ENCODE data around the gene KIF5B. TPM values are rescaled to one million over a fixed set of nuclear protein-coding genes. Genes with fewer than 3 reads are reported as not detected.

The KIF5B gene
- total RNA-seq, 1 experiment from 2014 or later = 63.2 TPM

DNA sequence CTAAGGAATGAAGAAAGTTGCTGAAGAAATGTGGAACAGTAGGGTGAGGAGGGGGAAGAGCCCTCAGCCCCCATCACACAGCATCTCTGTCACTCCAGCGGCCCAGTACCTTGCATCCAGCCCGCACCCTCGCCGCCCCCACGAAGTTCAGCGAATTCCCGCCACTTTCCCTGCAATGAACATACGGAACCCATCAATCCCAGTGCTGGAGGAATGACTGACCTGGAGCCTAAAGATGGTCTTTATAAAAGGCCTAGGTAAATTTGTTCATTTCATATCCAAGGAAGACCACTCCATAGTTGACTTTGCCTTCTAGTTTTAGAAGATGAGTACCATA lies 779 bp upstream of the KIF5B start:
- no peaks in the 10 kb centered on the region for H3K9me3 Mint-ChIP-seq
- H3K4me3 Mint-ChIP-seq = peak overlapping the region; percentile 97
- ChIA-PET CTCF (interaction anchor here (1.3 kb wide), 1 partner anchor 199 kb away, joined by 4 read pairs; no protein-coding TSS in a partner anchor), POLR2A (interaction anchor here (0.9 kb wide), 1 partner anchor 83 kb away, joined by 6 read pairs; no protein-coding TSS in a partner anchor)
- peaks cover 44% of the 10 kb centered on the region for H3K4me1 Mint-ChIP-seq
- no peak for DNase-seq (ENCODE audit: low spot score)
- ATAC-seq = no peak
- no peak overlapping the region for H3K27ac Mint-ChIP-seq
- peaks cover 8% of the 10 kb centered on the region for H3K36me3 Mint-ChIP-seq
- TF ChIP-seq, protein P1, sequence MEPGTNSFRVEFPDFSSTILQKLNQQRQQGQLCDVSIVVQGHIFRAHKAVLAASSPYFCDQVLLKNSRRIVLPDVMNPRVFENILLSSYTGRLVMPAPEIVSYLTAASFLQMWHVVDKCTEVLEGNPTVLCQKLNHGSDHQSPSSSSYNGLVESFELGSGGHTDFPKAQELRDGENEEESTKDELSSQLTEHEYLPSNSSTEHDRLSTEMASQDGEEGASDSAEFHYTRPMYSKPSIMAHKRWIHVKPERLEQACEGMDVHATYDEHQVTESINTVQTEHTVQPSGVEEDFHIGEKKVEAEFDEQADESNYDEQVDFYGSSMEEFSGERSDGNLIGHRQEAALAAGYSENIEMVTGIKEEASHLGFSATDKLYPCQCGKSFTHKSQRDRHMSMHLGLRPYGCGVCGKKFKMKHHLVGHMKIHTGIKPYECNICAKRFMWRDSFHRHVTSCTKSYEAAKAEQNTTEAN (CRISPR knock-in tag; IDR thresholded peaks at IDR 0.05) = no peak
- TF ChIP-seq, protein P2, sequence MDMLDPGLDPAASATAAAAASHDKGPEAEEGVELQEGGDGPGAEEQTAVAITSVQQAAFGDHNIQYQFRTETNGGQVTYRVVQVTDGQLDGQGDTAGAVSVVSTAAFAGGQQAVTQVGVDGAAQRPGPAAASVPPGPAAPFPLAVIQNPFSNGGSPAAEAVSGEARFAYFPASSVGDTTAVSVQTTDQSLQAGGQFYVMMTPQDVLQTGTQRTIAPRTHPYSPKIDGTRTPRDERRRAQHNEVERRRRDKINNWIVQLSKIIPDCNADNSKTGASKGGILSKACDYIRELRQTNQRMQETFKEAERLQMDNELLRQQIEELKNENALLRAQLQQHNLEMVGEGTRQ (CRISPR knock-in tag; IDR thresholded peaks at IDR 0.05) = no peak
- no peak for TF ChIP-seq FOXK1 (CRISPR knock-in tag; IDR thresholded peaks at IDR 0.05)
- TF ChIP-seq, protein P3, sequence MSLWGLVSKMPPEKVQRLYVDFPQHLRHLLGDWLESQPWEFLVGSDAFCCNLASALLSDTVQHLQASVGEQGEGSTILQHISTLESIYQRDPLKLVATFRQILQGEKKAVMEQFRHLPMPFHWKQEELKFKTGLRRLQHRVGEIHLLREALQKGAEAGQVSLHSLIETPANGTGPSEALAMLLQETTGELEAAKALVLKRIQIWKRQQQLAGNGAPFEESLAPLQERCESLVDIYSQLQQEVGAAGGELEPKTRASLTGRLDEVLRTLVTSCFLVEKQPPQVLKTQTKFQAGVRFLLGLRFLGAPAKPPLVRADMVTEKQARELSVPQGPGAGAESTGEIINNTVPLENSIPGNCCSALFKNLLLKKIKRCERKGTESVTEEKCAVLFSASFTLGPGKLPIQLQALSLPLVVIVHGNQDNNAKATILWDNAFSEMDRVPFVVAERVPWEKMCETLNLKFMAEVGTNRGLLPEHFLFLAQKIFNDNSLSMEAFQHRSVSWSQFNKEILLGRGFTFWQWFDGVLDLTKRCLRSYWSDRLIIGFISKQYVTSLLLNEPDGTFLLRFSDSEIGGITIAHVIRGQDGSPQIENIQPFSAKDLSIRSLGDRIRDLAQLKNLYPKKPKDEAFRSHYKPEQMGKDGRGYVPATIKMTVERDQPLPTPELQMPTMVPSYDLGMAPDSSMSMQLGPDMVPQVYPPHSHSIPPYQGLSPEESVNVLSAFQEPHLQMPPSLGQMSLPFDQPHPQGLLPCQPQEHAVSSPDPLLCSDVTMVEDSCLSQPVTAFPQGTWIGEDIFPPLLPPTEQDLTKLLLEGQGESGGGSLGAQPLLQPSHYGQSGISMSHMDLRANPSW (CRISPR knock-in tag; conservative IDR thresholded peaks at IDR 0.05; ENCODE audit: low read depth) = no peak
- TF ChIP-seq FOXP1 (CRISPR knock-in tag; IDR thresholded peaks at IDR 0.05; ENCODE audit: borderline replicate concordance) = no peak
- no peak for TF ChIP-seq EMX1 (CRISPR knock-in tag; IDR thresholded peaks at IDR 0.05)
- TF ChIP-seq, protein P4, sequence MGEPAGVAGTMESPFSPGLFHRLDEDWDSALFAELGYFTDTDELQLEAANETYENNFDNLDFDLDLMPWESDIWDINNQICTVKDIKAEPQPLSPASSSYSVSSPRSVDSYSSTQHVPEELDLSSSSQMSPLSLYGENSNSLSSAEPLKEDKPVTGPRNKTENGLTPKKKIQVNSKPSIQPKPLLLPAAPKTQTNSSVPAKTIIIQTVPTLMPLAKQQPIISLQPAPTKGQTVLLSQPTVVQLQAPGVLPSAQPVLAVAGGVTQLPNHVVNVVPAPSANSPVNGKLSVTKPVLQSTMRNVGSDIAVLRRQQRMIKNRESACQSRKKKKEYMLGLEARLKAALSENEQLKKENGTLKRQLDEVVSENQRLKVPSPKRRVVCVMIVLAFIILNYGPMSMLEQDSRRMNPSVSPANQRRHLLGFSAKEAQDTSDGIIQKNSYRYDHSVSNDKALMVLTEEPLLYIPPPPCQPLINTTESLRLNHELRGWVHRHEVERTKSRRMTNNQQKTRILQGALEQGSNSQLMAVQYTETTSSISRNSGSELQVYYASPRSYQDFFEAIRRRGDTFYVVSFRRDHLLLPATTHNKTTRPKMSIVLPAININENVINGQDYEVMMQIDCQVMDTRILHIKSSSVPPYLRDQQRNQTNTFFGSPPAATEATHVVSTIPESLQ (CRISPR knock-in tag; IDR thresholded peaks at IDR 0.05) = no peak
- TF ChIP-seq NR1H2 (CRISPR knock-in tag; IDR thresholded peaks at IDR 0.05) = no peak
- TF ChIP-seq, protein P5, sequence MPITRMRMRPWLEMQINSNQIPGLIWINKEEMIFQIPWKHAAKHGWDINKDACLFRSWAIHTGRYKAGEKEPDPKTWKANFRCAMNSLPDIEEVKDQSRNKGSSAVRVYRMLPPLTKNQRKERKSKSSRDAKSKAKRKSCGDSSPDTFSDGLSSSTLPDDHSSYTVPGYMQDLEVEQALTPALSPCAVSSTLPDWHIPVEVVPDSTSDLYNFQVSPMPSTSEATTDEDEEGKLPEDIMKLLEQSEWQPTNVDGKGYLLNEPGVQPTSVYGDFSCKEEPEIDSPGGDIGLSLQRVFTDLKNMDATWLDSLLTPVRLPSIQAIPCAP (CRISPR knock-in tag; IDR thresholded peaks at IDR 0.05) = no peak
- peaks cover 7% of the 10 kb centered on the region; the same call in 1 of the 2 replicates for H3K27me3 Mint-ChIP-seq (ENCODE audit: low read depth)

DNA sequence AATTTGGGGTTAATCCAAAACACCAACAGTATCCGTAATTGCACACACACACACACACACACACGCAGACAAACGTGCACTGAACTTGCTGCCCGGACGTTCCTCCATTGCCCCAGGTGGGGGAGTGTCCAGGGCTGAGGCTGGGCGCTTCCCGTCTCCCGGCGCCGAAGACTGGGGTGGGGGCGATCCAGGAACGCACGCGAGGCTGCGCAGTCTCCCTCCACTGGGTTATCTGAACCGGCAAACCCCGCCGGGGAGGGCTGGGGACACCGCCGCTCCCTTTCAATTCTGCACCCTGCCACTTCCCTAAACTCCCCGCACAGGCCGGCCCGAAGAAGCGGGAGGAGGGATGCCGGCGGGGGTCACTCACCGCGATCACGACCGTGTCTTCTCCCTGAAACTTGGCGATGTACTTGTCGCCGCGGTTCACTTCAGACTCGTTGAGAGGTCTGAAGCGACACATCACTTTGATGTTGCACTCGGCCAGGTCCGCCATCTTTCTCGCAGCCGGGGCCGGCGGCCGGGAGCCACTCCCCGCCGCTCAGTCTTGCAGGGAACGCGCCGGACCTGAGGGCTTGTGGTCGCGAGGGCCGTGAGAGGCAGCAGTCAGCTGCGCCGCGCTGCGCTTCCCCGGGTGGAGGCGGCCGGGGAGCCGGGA lies 618 bp downstream of the KIF5B start:
- peaks cover 57% of the 10 kb centered on the region for H3K4me1 Mint-ChIP-seq
- ATAC-seq = peak; percentile 59
- no peaks in the 10 kb centered on the region for H3K9me3 Mint-ChIP-seq
- H3K27ac Mint-ChIP-seq = peak overlapping the region; percentile 87
- peaks cover 7% of the 10 kb centered on the region; the same call in 1 of the 2 replicates for H3K27me3 Mint-ChIP-seq (ENCODE audit: low read depth)
- ChIA-PET POLR2A (interaction anchor here (0.6 kb wide), 1 partner anchor 120 kb away, joined by 5 read pairs; no protein-coding TSS in a partner anchor), CTCF (no interaction called here)
- peak overlapping the region; percentile 97 for H3K4me3 Mint-ChIP-seq
- DNase-seq (ENCODE audit: low spot score) = peak; percentile 68
- H3K36me3 Mint-ChIP-seq = peaks cover 8% of the 10 kb centered on the region
- no peak for TF ChIP-seq ELF4 (CRISPR knock-in tag; IDR thresholded peaks at IDR 0.05; ENCODE audit: low read depth)
- TF ChIP-seq, protein P6, sequence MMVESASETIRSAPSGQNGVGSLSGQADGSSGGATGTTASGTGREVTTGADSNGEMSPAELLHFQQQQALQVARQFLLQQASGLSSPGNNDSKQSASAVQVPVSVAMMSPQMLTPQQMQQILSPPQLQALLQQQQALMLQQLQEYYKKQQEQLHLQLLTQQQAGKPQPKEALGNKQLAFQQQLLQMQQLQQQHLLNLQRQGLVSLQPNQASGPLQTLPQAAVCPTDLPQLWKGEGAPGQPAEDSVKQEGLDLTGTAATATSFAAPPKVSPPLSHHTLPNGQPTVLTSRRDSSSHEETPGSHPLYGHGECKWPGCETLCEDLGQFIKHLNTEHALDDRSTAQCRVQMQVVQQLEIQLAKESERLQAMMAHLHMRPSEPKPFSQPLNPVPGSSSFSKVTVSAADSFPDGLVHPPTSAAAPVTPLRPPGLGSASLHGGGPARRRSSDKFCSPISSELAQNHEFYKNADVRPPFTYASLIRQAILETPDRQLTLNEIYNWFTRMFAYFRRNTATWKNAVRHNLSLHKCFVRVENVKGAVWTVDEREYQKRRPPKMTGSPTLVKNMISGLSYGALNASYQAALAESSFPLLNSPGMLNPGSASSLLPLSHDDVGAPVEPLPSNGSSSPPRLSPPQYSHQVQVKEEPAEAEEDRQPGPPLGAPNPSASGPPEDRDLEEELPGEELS (CRISPR knock-in tag; IDR thresholded peaks at IDR 0.05) = no peak
- no peak; the same call in 1 of the 2 replicates for TF ChIP-seq CREM (CRISPR knock-in tag; IDR thresholded peaks at IDR 0.05)
- no peak for TF ChIP-seq ZNF219 (CRISPR knock-in tag; IDR thresholded peaks at IDR 0.05; ENCODE audit: borderline replicate concordance)
- 0 out of 2 replicates have a peak, but pooled peaks have one; percentile 11 for TF ChIP-seq FOXK1 (CRISPR knock-in tag; IDR thresholded peaks at IDR 0.05)
- TF ChIP-seq ZNF121 (CRISPR knock-in tag; IDR thresholded peaks at IDR 0.05) = no peak
- peak; percentile 36; the same call in 1 of the 2 replicates for TF ChIP-seq RELA (CRISPR knock-in tag; IDR thresholded peaks at IDR 0.05; ENCODE audit: borderline replicate concordance)
- TF ChIP-seq, protein P7, sequence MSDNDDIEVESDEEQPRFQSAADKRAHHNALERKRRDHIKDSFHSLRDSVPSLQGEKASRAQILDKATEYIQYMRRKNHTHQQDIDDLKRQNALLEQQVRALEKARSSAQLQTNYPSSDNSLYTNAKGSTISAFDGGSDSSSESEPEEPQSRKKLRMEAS (CRISPR knock-in tag; IDR thresholded peaks at IDR 0.05) = peak; percentile 6; the same call in 1 of the 2 replicates
- TF ChIP-seq CREB1 (CRISPR knock-in tag; IDR thresholded peaks at IDR 0.05) = no peak
- TF ChIP-seq SP1 (CRISPR knock-in tag; conservative IDR thresholded peaks at IDR 0.05) = peak; percentile 21
- TF ChIP-seq, protein P8, sequence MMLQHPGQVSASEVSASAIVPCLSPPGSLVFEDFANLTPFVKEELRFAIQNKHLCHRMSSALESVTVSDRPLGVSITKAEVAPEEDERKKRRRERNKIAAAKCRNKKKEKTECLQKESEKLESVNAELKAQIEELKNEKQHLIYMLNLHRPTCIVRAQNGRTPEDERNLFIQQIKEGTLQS (CRISPR knock-in tag; conservative IDR thresholded peaks at IDR 0.05) = no peak
- TF ChIP-seq, protein P9, sequence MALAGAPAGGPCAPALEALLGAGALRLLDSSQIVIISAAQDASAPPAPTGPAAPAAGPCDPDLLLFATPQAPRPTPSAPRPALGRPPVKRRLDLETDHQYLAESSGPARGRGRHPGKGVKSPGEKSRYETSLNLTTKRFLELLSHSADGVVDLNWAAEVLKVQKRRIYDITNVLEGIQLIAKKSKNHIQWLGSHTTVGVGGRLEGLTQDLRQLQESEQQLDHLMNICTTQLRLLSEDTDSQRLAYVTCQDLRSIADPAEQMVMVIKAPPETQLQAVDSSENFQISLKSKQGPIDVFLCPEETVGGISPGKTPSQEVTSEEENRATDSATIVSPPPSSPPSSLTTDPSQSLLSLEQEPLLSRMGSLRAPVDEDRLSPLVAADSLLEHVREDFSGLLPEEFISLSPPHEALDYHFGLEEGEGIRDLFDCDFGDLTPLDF (CRISPR knock-in tag; IDR thresholded peaks at IDR 0.05) = 0 out of 2 replicates have a peak, but pooled peaks have one; percentile 65
- 0 out of 2 replicates have a peak, but pooled peaks have one; percentile 44 for TF ChIP-seq ZNF232 (CRISPR knock-in tag; IDR thresholded peaks at IDR 0.05)
- TF ChIP-seq OVOL2 (CRISPR knock-in tag; IDR thresholded peaks at IDR 0.05; ENCODE audit: borderline replicate concordance) = no peak
- no peak for TF ChIP-seq SMAD4 (CRISPR knock-in tag; IDR thresholded peaks at IDR 0.05)
